22Rv1 (cell line): ENCODE results near the gene PRSS12.

Source experiments
- ZFX ChIP-seq: fragments of 450-650 bp; IDR thresholded peaks from 2 replicates; pipeline ENCODE4 v1.6.1; 2017; ENCODE audit warnings: antibody characterized with exemption, borderline replicate concordance
- TF ChIP-seq, protein P1 (sequence below): fragments of 450-650 bp; IDR thresholded peaks from 2 replicates; pipeline ENCODE4 v1.5.1; 2017; ENCODE audit warnings: mild to moderate bottlenecking

DNA sequence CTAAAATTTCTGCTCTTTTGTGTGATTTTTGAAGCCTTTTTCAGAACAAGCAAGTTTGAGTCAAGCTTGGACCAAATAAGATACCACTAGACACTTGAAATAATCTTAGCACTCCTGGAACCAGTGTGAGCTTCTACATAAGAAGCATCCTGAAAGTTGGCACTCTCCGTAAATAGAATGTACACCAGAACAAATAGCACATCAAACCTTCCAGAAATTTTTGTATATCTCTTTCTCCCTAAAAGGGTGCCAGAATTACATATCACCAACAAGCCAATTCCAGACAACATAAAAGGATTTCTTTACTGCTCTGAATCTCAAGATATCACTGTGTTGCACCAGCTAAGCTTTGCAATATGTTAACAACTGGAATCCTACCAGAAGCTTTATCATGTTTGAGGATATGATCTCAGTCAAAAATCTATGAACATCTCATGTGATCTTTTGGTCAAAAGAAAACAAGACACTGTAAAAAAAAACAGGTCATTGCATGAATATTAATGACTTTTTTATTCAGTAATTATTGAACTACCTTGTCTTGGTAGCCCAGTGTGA lies 117.2 kb downstream of the PRSS12 start:
- TF ChIP-seq, protein P1, sequence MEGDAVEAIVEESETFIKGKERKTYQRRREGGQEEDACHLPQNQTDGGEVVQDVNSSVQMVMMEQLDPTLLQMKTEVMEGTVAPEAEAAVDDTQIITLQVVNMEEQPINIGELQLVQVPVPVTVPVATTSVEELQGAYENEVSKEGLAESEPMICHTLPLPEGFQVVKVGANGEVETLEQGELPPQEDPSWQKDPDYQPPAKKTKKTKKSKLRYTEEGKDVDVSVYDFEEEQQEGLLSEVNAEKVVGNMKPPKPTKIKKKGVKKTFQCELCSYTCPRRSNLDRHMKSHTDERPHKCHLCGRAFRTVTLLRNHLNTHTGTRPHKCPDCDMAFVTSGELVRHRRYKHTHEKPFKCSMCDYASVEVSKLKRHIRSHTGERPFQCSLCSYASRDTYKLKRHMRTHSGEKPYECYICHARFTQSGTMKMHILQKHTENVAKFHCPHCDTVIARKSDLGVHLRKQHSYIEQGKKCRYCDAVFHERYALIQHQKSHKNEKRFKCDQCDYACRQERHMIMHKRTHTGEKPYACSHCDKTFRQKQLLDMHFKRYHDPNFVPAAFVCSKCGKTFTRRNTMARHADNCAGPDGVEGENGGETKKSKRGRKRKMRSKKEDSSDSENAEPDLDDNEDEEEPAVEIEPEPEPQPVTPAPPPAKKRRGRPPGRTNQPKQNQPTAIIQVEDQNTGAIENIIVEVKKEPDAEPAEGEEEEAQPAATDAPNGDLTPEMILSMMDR: no peak
- TF ChIP-seq ZFX: no peak
